RWPE2 (cell line): ENCODE data around the gene SALL3.

Experiments
- ATAC-seq: fragments of 200-7000 bp; cut with Tn5 transposase; 3 replicates; pipeline ENCODE4 v1.9.1; 2021; ENCODE audit warnings: low read depth
- DNase-seq: peaks from one replicate; pipeline ENCODE4 v3.0.0-alpha.2; 2020; ENCODE audit warnings: low spot score
- H3K27ac ChIP-seq: fragments of 450-650 bp; 2 replicates; pipeline ENCODE4 v1.5.1; 2017; ENCODE audit warnings: mild to moderate bottlenecking; ENCODE audit not compliant: poor library complexity, severe bottlenecking
- H3K27me3 ChIP-seq: fragments of 250-450 bp; sonication (Bioruptor Pico); 2 replicates; pipeline ENCODE4 v1.5.1; 2021; ENCODE audit warnings: mild to moderate bottlenecking, moderate library complexity; ENCODE audit not compliant: insufficient read depth, poor library complexity, severe bottlenecking
- H3K36me3 ChIP-seq: fragments of 250-450 bp; sonication (Bioruptor Pico); 2 replicates; pipeline ENCODE4 v1.5.1; 2020; ENCODE audit warnings: low read depth, mild to moderate bottlenecking, moderate library complexity
- H3K4me1 ChIP-seq: fragments of 250-450 bp; sonication (Bioruptor Pico); 2 replicates; pipeline ENCODE4 v1.5.1; 2021; ENCODE audit warnings: mild to moderate bottlenecking, moderate library complexity; ENCODE audit not compliant: insufficient read depth, poor library complexity, severe bottlenecking
- H3K4me3 ChIP-seq: fragments of 250-450 bp; sonication (Bioruptor Pico); 2 replicates; pipeline ENCODE4 v1.5.1; 2021; ENCODE audit warnings: mild to moderate bottlenecking, moderate library complexity; ENCODE audit not compliant: severe bottlenecking
- H3K9me3 ChIP-seq: fragments of 250-450 bp; sonication (Bioruptor Pico); 2 replicates; pipeline ENCODE4 v1.5.1; 2021; ENCODE audit warnings: mild to moderate bottlenecking, moderate library complexity; ENCODE audit not compliant: severe bottlenecking
- CTCF ChIP-seq: fragments of 450-650 bp; IDR thresholded peaks from one replicate; pipeline ENCODE4 v1.5.1; 2017; ENCODE audit warnings: mild to moderate bottlenecking, moderate library complexity; ENCODE audit not compliant: poor library complexity, severe bottlenecking

SALL3 gene

GRCh38 chr18:78979056-78979729 lies 425 bp upstream of the SALL3 start:
- no peak overlapping the region for H3K4me3 ChIP-seq
- H3K9me3 ChIP-seq, result no peaks in the 10 kb centered on the region
- DNase-seq (peak; percentile 42), ATAC-seq (no peak)
- no peaks in the 10 kb centered on the region for H3K36me3 ChIP-seq
- peaks cover 81% of the 10 kb centered on the region for H3K27me3 ChIP-seq
- H3K27ac ChIP-seq, result no peak overlapping the region
- no peaks in the 10 kb centered on the region for H3K4me1 ChIP-seq
- no peak for TF ChIP-seq CTCF

GRCh38 chr18:78980279-78980771 lies 707 bp downstream of the SALL3 start:
- no peak for DNase-seq
- no peak overlapping the region for H3K4me3 ChIP-seq

GRCh38 chr18:78980777-78981380 lies 1.3 kb downstream of the SALL3 start:
- no peaks in the 10 kb centered on the region for H3K9me3 ChIP-seq
- ATAC-seq, result no peak
- TF ChIP-seq CTCF, result no peak
- peaks cover 64% of the 10 kb centered on the region for H3K27me3 ChIP-seq
- H3K27ac ChIP-seq, result no peak overlapping the region
- H3K36me3 ChIP-seq, result no peaks in the 10 kb centered on the region
- no peak overlapping the region for H3K4me3 ChIP-seq
- DNase-seq, result peak; percentile 33
- no peaks in the 10 kb centered on the region for H3K4me1 ChIP-seq

More at GRCh38 chr18:78980279-78980771, 707 bp downstream of the SALL3 start:
- H3K36me3 ChIP-seq, result no peaks in the 10 kb centered on the region
- H3K9me3 ChIP-seq, result no peaks in the 10 kb centered on the region
- peaks cover 69% of the 10 kb centered on the region for H3K27me3 ChIP-seq
- ATAC-seq, result no peak
- H3K27ac ChIP-seq, result no peak overlapping the region
- no peak for TF ChIP-seq CTCF
- no peaks in the 10 kb centered on the region for H3K4me1 ChIP-seq

- ATAC-seq (no peak), DNase-seq (no peak)
- Histone ChIP-seq H3K4me1 (no peaks in the 10 kb centered on the region), H3K4me3 (no peak overlapping the region), H3K36me3 (no peaks in the 10 kb centered on the region), H3K27me3 (peaks cover 60% of the 10 kb centered on the region), H3K27ac (no peak overlapping the region), H3K9me3 (no peaks in the 10 kb centered on the region)
- TF ChIP-seq CTCF, result no peak
Measured at GRCh38 chr18:78981394-78981831, 1.8 kb downstream of the SALL3 start.
